Gastroesophageal sphincter (tissue), 4 donors: ENCODE results near the gene C6orf58. TPM values are rescaled to one million over a fixed set of nuclear protein-coding genes. Genes with fewer than 3 reads are reported as not detected.

Experiments
- ATAC-seq: fragments of 150-250 bp; one replicate; pipeline ENCODE4 v1.9.1; 2016; ENCODE audit warnings: mild to moderate bottlenecking, moderate library complexity
- H3K27ac ChIP-seq, 4 donors: fragments of 200-600 bp; sonication (generic) in 3 of 4; 1 replicate in 3 of 4; 2 replicates in 1 of 4; pipeline ENCODE4 v1.5.1; 2016 to 2019
- H3K27me3 ChIP-seq: fragments of 200-600 bp; sonication (generic); one replicate; pipeline ENCODE4 v1.5.1; 2019
- H3K36me3 ChIP-seq, 2 donors: fragments of 200-600 bp; sonication (generic); one replicate each; pipeline ENCODE4 v1.5.1; 2019; ENCODE audit warnings: control low read depth in 1 of 2
- H3K4me1 ChIP-seq, 3 donors: fragments of 200-600 bp; sonication (generic); 1 replicate in 2 of 3; 2 replicates in 1 of 3; pipeline ENCODE4 v1.5.1; 2016 to 2019; ENCODE audit warnings: control low read depth in 2 of 3
- H3K4me3 ChIP-seq, 2 donors: fragments of 200-600 bp; sonication (generic); one replicate each; pipeline ENCODE4 v1.5.1; 2019; ENCODE audit warnings: mild to moderate bottlenecking in 1 of 2, moderate library complexity in 1 of 2
- H3K9me3 ChIP-seq, 3 donors: fragments of 200-600 bp; sonication (generic); one replicate each; pipeline ENCODE4 v1.5.1; 2017 to 2019; ENCODE audit warnings: control low read depth in 2 of 3
- CTCF ChIP-seq, 4 experiments: fragments of 200-600 bp in 2 of 4; fragments of 450-650 bp in 2 of 4; sonication (generic) in 1 of 4; IDR thresholded peaks; one replicate each; pipeline ENCODE4 v1.5.1; 2017 to 2019; ENCODE audit warnings: antibody characterized with exemption in 4 of 4, mild to moderate bottlenecking in 2 of 4, moderate library complexity in 2 of 4
- EP300 ChIP-seq: sonication (generic); formaldehyde crosslinking; IDR thresholded peaks from one replicate; pipeline ENCODE4 v1.6.1; 2017; ENCODE audit warnings: antibody characterized with exemption, mild to moderate bottlenecking
- POLR2A ChIP-seq, 2 donors: fragments of 450-650 bp; IDR thresholded peaks; one replicate each; pipeline ENCODE4 v1.6.1; 2017; ENCODE audit warnings: antibody characterized with exemption in 2 of 2, mild to moderate bottlenecking in 2 of 2, moderate library complexity in 1 of 2
- POLR2AphosphoS5 ChIP-seq: sonication (generic); formaldehyde crosslinking; IDR thresholded peaks from one replicate; pipeline ENCODE4 v1.6.1; 2017; ENCODE audit warnings: antibody characterized with exemption
- WGBS, 2 donors: methylation state at CpG; one replicate each; pipeline ENCODE4 v1.1.5; 2018; ENCODE audit warnings: low coverage in 1 of 2; 5-methylcytosine and 5-hydroxymethylcytosine counted together
- total RNA-seq, 4 donors: library from RNA; depleted of rRNA; stranded (reverse); fragments of >200 nt; gene quantifications; one replicate each; pipeline ENCODE4 v1.1.0, GENCODE V29; 2016

C6orf58 gene
- total RNA-seq, 4 donors from 2014 or later, result not detected

- ATAC-seq, result no peak
- Histone ChIP-seq H3K27ac (no peak overlapping the region), H3K4me3 (no peak overlapping the region), H3K27me3 (no peaks in the 10 kb centered on the region), H3K36me3 (no peaks in the 10 kb centered on the region), H3K4me1 (no peaks in the 10 kb centered on the region), H3K9me3 (no peaks in the 10 kb centered on the region)
- WGBS, 2 donors, result 73 to 87% methylated on average over 4 of the region's 4 CpGs
- no peak for TF ChIP-seq POLR2AphosphoS5
- no peak for TF ChIP-seq POLR2A (IDR thresholded peaks at IDR 0.05)
- no peak for TF ChIP-seq CTCF (IDR thresholded peaks at IDR 0.05)
- TF ChIP-seq EP300, result no peak
These were observed 58.1 kb downstream of the C6orf58 start for GRCh38 chr6:127635091-127635490.

GRCh38 chr6:127637830-127638409, 60.9 kb downstream of the C6orf58 start:
- Histone ChIP-seq H3K27me3 (peaks cover 6% of the 10 kb centered on the region), H3K4me1 (no peaks in the 10 kb centered on the region), H3K9me3 (no peaks in the 10 kb centered on the region), H3K4me3 (no peak overlapping the region), H3K36me3 (no peaks in the 10 kb centered on the region), H3K27ac (no peak overlapping the region)
- ATAC-seq, result no peak
- no peak for TF ChIP-seq EP300
- TF ChIP-seq POLR2AphosphoS5, result no peak
- TF ChIP-seq CTCF (IDR thresholded peaks at IDR 0.05), result no peak
- TF ChIP-seq POLR2A (IDR thresholded peaks at IDR 0.05), result no peak
- WGBS, 2 donors, result 31 to 43% methylated on average over 5 of the region's 5 CpGs

Other genes starting within 250 kb of the C6orf58 start
- gene ECHDC1, start 233.6 kb upstream of the C6orf58 start, total RNA-seq, result 10 to 100 TPM; 52.0 to 74.4 (median 58.9) TPM
- gene KIAA0408, start 117.8 kb upstream of the C6orf58 start, total RNA-seq, result 10 to 100 TPM; 25.2 to 83.3 (median 47.8) TPM